ENCODE results near the gene LCN10. TPM values are rescaled to one million over a fixed set of nuclear protein-coding genes. Genes with fewer than 3 reads are reported as not detected.

LCN10 gene
- total RNA-seq, 2 experiments from 2014 or later: not detected

DNA sequence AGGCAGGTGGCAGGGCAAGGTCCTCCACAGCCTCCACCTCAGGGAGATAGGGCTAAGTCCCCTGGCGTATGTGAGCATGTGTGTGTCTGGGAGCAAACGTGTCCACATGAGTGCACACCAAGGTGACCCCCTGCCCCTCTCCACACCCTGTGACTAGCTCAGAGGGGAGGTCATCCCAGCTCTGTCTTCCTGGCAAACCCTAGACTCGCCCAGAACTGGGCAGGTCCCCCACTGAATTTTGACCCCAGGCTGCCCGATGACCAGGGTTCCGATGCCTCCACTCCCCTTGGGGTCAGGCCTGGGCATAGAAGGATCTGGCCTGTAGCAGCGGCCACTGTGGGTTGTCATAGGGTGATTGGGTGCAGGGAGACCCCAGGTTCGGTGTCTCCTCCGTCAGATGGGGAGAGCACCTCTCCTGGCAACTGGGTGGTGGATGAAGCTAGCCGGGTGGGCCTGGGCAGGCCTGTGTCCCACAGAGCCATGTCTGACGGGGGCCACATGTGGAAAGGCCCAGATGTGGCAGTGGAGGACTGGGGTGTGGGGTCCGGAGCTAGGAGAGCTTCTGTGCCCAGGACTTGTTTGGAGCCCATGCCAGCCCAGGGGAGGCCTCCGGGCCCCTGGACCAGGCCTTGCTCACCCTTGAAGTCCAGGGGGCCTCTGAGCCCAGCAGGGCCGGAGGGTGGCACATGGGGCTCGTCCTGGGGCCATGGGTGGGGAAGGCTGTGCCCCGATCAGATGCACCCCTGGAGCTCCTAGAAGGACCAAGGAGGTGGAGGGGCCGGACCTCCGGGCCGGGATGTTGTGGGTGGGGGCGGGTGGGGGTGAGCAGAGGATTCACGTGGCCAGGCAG is 24.2 kb downstream of the LCN10 start:
- Histone ChIP-seq H4K20me1 (ENCODE audit: insufficient read depth, low read length) (peaks cover under 1% of the 10 kb centered on the region; the same call in 1 of the 2 replicates), H3K4me2 (ENCODE audit: low read length) (no peak overlapping the region), H2AFZ (ENCODE audit: low read length) (no peak overlapping the region), H3K9me2 (ENCODE audit: insufficient read depth, low read length) (no peaks in the 10 kb centered on the region), H3K27ac (ENCODE audit: low read depth, low read length, poor library complexity, severe bottlenecking) (no peak overlapping the region), H3K4me1 (ENCODE audit: insufficient read depth, low read length, poor library complexity, severe bottlenecking) (peaks cover 11% of the 10 kb centered on the region), H3K9me3 (ENCODE audit: low read length) (no peaks in the 10 kb centered on the region), H3K4me3 (ENCODE audit: low read depth, low read length, poor library complexity, severe bottlenecking) (no peak overlapping the region), H3K36me3 (ENCODE audit: insufficient read depth, low read length) (peaks cover 21% of the 10 kb centered on the region), H3K79me2 (ENCODE audit: insufficient read depth, low read depth, low read length) (no peaks in the 10 kb centered on the region)
- no TSS peak for BruUV-seq (replicated peaks)
- no peak for DNase-seq (ENCODE audit: low spot score)
- TF ChIP-seq, protein P1, sequence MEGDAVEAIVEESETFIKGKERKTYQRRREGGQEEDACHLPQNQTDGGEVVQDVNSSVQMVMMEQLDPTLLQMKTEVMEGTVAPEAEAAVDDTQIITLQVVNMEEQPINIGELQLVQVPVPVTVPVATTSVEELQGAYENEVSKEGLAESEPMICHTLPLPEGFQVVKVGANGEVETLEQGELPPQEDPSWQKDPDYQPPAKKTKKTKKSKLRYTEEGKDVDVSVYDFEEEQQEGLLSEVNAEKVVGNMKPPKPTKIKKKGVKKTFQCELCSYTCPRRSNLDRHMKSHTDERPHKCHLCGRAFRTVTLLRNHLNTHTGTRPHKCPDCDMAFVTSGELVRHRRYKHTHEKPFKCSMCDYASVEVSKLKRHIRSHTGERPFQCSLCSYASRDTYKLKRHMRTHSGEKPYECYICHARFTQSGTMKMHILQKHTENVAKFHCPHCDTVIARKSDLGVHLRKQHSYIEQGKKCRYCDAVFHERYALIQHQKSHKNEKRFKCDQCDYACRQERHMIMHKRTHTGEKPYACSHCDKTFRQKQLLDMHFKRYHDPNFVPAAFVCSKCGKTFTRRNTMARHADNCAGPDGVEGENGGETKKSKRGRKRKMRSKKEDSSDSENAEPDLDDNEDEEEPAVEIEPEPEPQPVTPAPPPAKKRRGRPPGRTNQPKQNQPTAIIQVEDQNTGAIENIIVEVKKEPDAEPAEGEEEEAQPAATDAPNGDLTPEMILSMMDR (conservative IDR thresholded peaks at IDR 0.05; ENCODE audit: low read length): no peak
- TF ChIP-seq EZH2phosphoT487 (IDR thresholded peaks at IDR 0.05; ENCODE audit: borderline replicate concordance, low read depth, low read length): no peak
- CTCF ChIA-PET (ENCODE audit: unreplicated experiment): no interaction called here
- POLR2A ChIA-PET: interaction anchor here (0.6 to 0.8 kb wide), 2 partner anchors 11 to 404 kb away, joined by 4 to 11 read pairs; no protein-coding TSS in a partner anchor
- intact Hi-C loops (cut with micrococcal nuclease; ENCODE audit: unreplicated experiment): no loop called here

DNA sequence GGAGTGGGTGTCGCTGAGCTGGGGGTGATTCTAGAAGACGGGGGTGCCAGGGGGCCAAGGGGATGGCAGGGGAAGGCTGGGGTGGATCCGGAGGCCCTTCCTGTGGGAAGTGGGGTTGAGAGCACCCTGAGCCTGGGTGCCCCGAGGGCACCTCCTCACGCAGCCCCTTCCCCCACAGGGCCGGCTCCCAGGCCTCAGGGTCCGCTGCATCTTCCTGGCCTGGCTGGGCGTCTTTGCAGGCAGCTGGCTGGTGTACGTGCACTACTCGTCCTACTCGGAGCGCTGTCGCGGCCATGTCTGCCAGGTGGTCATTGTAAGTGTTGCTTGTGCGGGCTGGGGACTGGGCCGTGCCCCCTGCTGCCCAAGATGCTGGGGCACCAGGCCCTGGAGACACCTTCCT is 25.3 kb downstream of the LCN10 start:
- H4K20me1 ChIP-seq (ENCODE audit: insufficient read depth, low read length): no peaks in the 10 kb centered on the region
- no peak overlapping the region for H3K4me2 ChIP-seq (ENCODE audit: low read length)
- H3K4me3 ChIP-seq (ENCODE audit: low read depth, low read length, poor library complexity, severe bottlenecking): no peak overlapping the region
- no TSS peak for BruUV-seq (replicated peaks)
- no peaks in the 10 kb centered on the region for H3K79me2 ChIP-seq (ENCODE audit: insufficient read depth, low read depth, low read length)
- H3K36me3 ChIP-seq (ENCODE audit: insufficient read depth, low read length): peaks cover 9% of the 10 kb centered on the region; the same call in 1 of the 2 replicates
- H2AFZ ChIP-seq (ENCODE audit: low read length): no peak overlapping the region
- POLR2A ChIA-PET: no interaction called here
- H3K9me2 ChIP-seq (ENCODE audit: insufficient read depth, low read length): no peaks in the 10 kb centered on the region
- H3K27ac ChIP-seq (ENCODE audit: low read depth, low read length, poor library complexity, severe bottlenecking): no peak overlapping the region
- no peak for DNase-seq (ENCODE audit: low spot score)
- H3K9me3 ChIP-seq (ENCODE audit: low read length): no peaks in the 10 kb centered on the region
- intact Hi-C loops (cut with micrococcal nuclease; ENCODE audit: unreplicated experiment): no loop called here
- TF ChIP-seq, protein P1 (conservative IDR thresholded peaks at IDR 0.05; ENCODE audit: low read length): no peak
- no peak for TF ChIP-seq EZH2phosphoT487 (IDR thresholded peaks at IDR 0.05; ENCODE audit: borderline replicate concordance, low read depth, low read length)
- peaks cover 13% of the 10 kb centered on the region for H3K4me1 ChIP-seq (ENCODE audit: insufficient read depth, low read length, poor library complexity, severe bottlenecking)
- CTCF ChIA-PET (ENCODE audit: unreplicated experiment): no interaction called here

DNA sequence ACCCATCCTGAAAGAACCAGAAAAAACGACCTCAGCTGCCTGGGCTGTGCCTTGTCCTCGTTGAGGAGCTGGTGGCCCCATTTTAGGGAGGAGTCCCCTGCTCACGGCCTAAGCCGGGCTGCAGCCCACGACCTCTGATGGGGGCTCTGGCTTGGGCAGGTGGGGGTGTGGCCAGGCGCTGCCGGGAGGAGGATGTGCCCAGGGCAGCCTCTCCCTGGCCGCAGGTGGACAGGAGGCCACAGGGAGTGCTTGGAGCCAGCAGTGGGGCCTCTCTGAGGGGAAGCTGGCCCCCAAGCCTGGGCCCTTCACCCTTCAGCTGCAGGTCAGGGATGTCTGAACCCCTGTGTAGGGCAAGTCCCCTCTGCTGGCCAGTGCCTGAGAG is 27.9 kb downstream of the LCN10 start:
- no peaks in the 10 kb centered on the region for H3K36me3 ChIP-seq (ENCODE audit: insufficient read depth, low read length)
- BruUV-seq (replicated peaks): no TSS peak
- CTCF ChIA-PET (ENCODE audit: unreplicated experiment): no interaction called here
- TF ChIP-seq EZH2phosphoT487 (IDR thresholded peaks at IDR 0.05; ENCODE audit: borderline replicate concordance, low read depth, low read length): no peak
- TF ChIP-seq, protein P1 (conservative IDR thresholded peaks at IDR 0.05; ENCODE audit: low read length): no peak
- no peak overlapping the region for H3K4me3 ChIP-seq (ENCODE audit: low read depth, low read length, poor library complexity, severe bottlenecking)
- H3K4me2 ChIP-seq (ENCODE audit: low read length): no peak overlapping the region
- H3K9me3 ChIP-seq (ENCODE audit: low read length): no peaks in the 10 kb centered on the region
- H3K27ac ChIP-seq (ENCODE audit: low read depth, low read length, poor library complexity, severe bottlenecking): no peak overlapping the region
- H2AFZ ChIP-seq (ENCODE audit: low read length): no peak overlapping the region
- H4K20me1 ChIP-seq (ENCODE audit: insufficient read depth, low read length): no peaks in the 10 kb centered on the region
- H3K9me2 ChIP-seq (ENCODE audit: insufficient read depth, low read length): no peaks in the 10 kb centered on the region
- peaks cover 13% of the 10 kb centered on the region for H3K4me1 ChIP-seq (ENCODE audit: insufficient read depth, low read length, poor library complexity, severe bottlenecking)
- DNase-seq (ENCODE audit: low spot score): no peak
- intact Hi-C loops (cut with micrococcal nuclease; ENCODE audit: unreplicated experiment): no loop called here
- no peaks in the 10 kb centered on the region for H3K79me2 ChIP-seq (ENCODE audit: insufficient read depth, low read depth, low read length)
- POLR2A ChIA-PET: interaction anchor here (0.6 kb wide), 1 partner anchor 228 kb away, joined by 3 read pairs; no protein-coding TSS in a partner anchor
